Cardiac muscle cell (in vitro differentiated cells and primary cell): Measurements from ENCODE around the gene GDF11. TPM values are rescaled to one million over a fixed set of nuclear protein-coding genes. Genes with fewer than 3 reads are reported as not detected.

Experiments
- DNase-seq, 2 donors: peaks; one replicate each; pipeline versions ENCODE4 v3.0.0 to v3.0.0-alpha.2; 2010 to 2017; ENCODE audit warnings: low read depth in 1 of 2, low spot score in 1 of 2
- H3K27ac ChIP-seq: fragments of 200-600 bp; sonication (generic); 2 replicates; pipeline ENCODE4 v1.5.1; 2016
- H3K27me3 ChIP-seq: fragments of 200-600 bp; sonication (generic); 2 replicates; pipeline ENCODE4 v1.6.0; 2016; ENCODE audit warnings: control low read depth
- H3K36me3 ChIP-seq: fragments of 200-600 bp; sonication (generic); 2 replicates; pipeline ENCODE4 v1.5.1; 2016; ENCODE audit warnings: control low read depth
- H3K4me1 ChIP-seq: fragments of 200-600 bp; sonication (generic); 2 replicates; pipeline ENCODE4 v1.8.1; 2017; ENCODE audit warnings: low read depth, mild to moderate bottlenecking, mixed run types
- H3K4me3 ChIP-seq: fragments of 200-600 bp; sonication (generic); 2 replicates; pipeline ENCODE4 v1.5.1; 2016; ENCODE audit warnings: mild to moderate bottlenecking
- H3K9me3 ChIP-seq: fragments of 200-600 bp; sonication (generic); 2 replicates; pipeline ENCODE4 v1.5.1; 2017; ENCODE audit warnings: low read depth, mild to moderate bottlenecking, control low read depth
- CTCF ChIP-seq: IDR thresholded peaks from 2 replicates; pipeline ENCODE4 v1.5.1; 2012; ENCODE audit warnings: low read depth, mild to moderate bottlenecking, low read length
- polyA plus RNA-seq: library from polyadenylated mRNA; unstranded; fragments of >200 nt; fragmentation: Nextera tagmentation; extraction: Ambion mirVana; gene quantifications from 2 replicates; pipeline ENCODE4 v1.2.1, GENCODE V29; 2016
- total RNA-seq: library from RNA; depleted of rRNA; stranded (reverse); fragments of >200 nt; gene quantifications from 2 replicates; pipeline ENCODE4 v1.2.3, GENCODE V29; 2016

Gene GDF11
- total and polyA plus RNA-seq, 2 experiments from 2014 or later: 13.5 to 54.2 TPM

- Histone ChIP-seq H3K27ac (no peak overlapping the region), H3K9me3 (no peaks in the 10 kb centered on the region), H3K36me3 (peaks cover 5% of the 10 kb centered on the region), H3K27me3 (no peaks in the 10 kb centered on the region), H3K4me1 (peaks cover 18% of the 10 kb centered on the region), H3K4me3 (no peak overlapping the region)
- no peak for DNase-seq
- no peak for TF ChIP-seq CTCF
Observed at GRCh38 chr12:55767156-55767555, 24.2 kb downstream of the GDF11 start.

- Histone ChIP-seq H3K36me3 (no peaks in the 10 kb centered on the region), H3K27ac (peak overlapping the region; percentile 79), H3K27me3 (no peaks in the 10 kb centered on the region), H3K4me3 (no peak overlapping the region), H3K4me1 (peaks cover 21% of the 10 kb centered on the region), H3K9me3 (no peaks in the 10 kb centered on the region)
- DNase-seq: peak in 1 of 2 donors; percentile 62
- no peak for TF ChIP-seq CTCF
Observed at GRCh38 chr12:55771736-55772135, 28.8 kb downstream of the GDF11 start.

GRCh38 chr12:55777856-55778255 is 34.9 kb downstream of the GDF11 start:
- Histone ChIP-seq H3K4me3 (no peak overlapping the region), H3K4me1 (peaks cover 4% of the 10 kb centered on the region), H3K27ac (no peak overlapping the region), H3K36me3 (peaks cover 11% of the 10 kb centered on the region), H3K9me3 (no peaks in the 10 kb centered on the region), H3K27me3 (no peaks in the 10 kb centered on the region)
- TF ChIP-seq CTCF: no peak
- no peak for DNase-seq

- peaks cover 33% of the 10 kb centered on the region for H3K36me3 ChIP-seq
- no peaks in the 10 kb centered on the region for H3K27me3 ChIP-seq
- no peak overlapping the region for H3K4me3 ChIP-seq
- TF ChIP-seq CTCF: no peak
- no peaks in the 10 kb centered on the region for H3K4me1 ChIP-seq
- H3K9me3 ChIP-seq: no peaks in the 10 kb centered on the region
- H3K27ac ChIP-seq: no peak overlapping the region
- DNase-seq: peak in 1 of 2 donors; percentile 56
Observed at GRCh38 chr12:55780685-55781084, 37.8 kb downstream of the GDF11 start.

- Histone ChIP-seq H3K27ac (peak overlapping the region; percentile 44), H3K9me3 (no peaks in the 10 kb centered on the region), H3K4me1 (no peaks in the 10 kb centered on the region), H3K4me3 (no peak overlapping the region), H3K27me3 (no peaks in the 10 kb centered on the region), H3K36me3 (peaks cover 59% of the 10 kb centered on the region)
- no peak for DNase-seq
- TF ChIP-seq CTCF: no peak
Observed at GRCh38 chr12:55788546-55788945, 45.6 kb downstream of the GDF11 start.

GRCh38 chr12:55789171-55789570 is 46.2 kb downstream of the GDF11 start:
- Histone ChIP-seq H3K27ac (peak overlapping the region; percentile 44), H3K4me1 (no peaks in the 10 kb centered on the region), H3K27me3 (no peaks in the 10 kb centered on the region), H3K9me3 (no peaks in the 10 kb centered on the region), H3K36me3 (peaks cover 59% of the 10 kb centered on the region), H3K4me3 (no peak overlapping the region)
- no peak for TF ChIP-seq CTCF
- peak in 1 of 2 donors; percentile 44 for DNase-seq
